ENCODE data around the gene BTBD17.

DNA sequence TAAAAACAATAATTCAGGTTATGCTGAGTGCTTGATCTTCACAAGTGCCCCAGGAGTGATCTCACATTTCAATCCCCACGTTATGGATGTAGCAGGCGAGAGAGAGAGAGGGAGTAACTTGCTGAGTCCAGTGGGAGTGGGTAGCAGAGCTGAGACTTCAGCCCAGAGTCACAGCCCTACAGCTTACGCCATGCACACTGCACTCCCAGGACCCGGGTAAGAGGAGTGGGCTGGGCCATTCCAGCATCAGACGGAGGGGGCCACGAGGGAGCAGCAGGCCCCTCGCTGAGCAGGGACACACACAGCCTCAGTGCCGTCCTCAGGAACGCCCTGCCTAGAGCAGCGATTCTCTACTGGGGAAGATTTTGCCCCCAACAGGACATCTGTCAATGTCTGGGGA lies 45.4 kb downstream of the BTBD17 start:
- TF ChIP-seq, protein P1, sequence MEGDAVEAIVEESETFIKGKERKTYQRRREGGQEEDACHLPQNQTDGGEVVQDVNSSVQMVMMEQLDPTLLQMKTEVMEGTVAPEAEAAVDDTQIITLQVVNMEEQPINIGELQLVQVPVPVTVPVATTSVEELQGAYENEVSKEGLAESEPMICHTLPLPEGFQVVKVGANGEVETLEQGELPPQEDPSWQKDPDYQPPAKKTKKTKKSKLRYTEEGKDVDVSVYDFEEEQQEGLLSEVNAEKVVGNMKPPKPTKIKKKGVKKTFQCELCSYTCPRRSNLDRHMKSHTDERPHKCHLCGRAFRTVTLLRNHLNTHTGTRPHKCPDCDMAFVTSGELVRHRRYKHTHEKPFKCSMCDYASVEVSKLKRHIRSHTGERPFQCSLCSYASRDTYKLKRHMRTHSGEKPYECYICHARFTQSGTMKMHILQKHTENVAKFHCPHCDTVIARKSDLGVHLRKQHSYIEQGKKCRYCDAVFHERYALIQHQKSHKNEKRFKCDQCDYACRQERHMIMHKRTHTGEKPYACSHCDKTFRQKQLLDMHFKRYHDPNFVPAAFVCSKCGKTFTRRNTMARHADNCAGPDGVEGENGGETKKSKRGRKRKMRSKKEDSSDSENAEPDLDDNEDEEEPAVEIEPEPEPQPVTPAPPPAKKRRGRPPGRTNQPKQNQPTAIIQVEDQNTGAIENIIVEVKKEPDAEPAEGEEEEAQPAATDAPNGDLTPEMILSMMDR (IDR thresholded peaks at IDR 0.05) = no peak
- TF ChIP-seq POLR2A (IDR thresholded peaks at IDR 0.05) = no peak

Measured in esophagus squamous epithelium (tissue), 4 donors.